NCI-H345 treated with DMSO at 0.1 percent for 48 hours (cell line): ENCODE results near the gene CALN1.

ENCODE experiments used
- DNase-seq: peaks from one replicate; lab custom pipeline; 2025; ENCODE audit not compliant: unreplicated experiment; lab: John Stamatoyannopoulos, UW

The CALN1 gene

GRCh38 chr7:71817916-71818315, 594.2 kb downstream of the CALN1 start:
- DNase-seq: no peak

GRCh38 chr7:71808115-71808514, 604.0 kb downstream of the CALN1 start:
- no peak for DNase-seq

- DNase-seq: no peak
Observed at GRCh38 chr7:71804256-71804655, 607.9 kb downstream of the CALN1 start.

GRCh38 chr7:71801976-71802375, 610.2 kb downstream of the CALN1 start:
- DNase-seq: no peak

GRCh38 chr7:71800321-71800720, 611.8 kb downstream of the CALN1 start:
- DNase-seq: no peak

GRCh38 chr7:71795410-71795809, 616.7 kb downstream of the CALN1 start:
- DNase-seq: no peak

GRCh38 chr7:71793251-71793650, 618.9 kb downstream of the CALN1 start:
- DNase-seq: no peak

GRCh38 chr7:71787513-71787912, 624.6 kb downstream of the CALN1 start:
- DNase-seq: no peak

- no peak for DNase-seq
Observed at GRCh38 chr7:71785216-71785615, 626.9 kb downstream of the CALN1 start.

GRCh38 chr7:71784781-71785180, 627.4 kb downstream of the CALN1 start:
- no peak for DNase-seq

- no peak for DNase-seq
Observed at GRCh38 chr7:71784180-71784579, 628.0 kb downstream of the CALN1 start.

- DNase-seq: no peak
Observed at GRCh38 chr7:71783779-71784178, 628.4 kb downstream of the CALN1 start.

GRCh38 chr7:71782051-71782450, 630.1 kb downstream of the CALN1 start:
- no peak for DNase-seq

- no peak for DNase-seq
Observed at GRCh38 chr7:71780282-71780681, 631.9 kb downstream of the CALN1 start.

- DNase-seq: no peak
Observed at GRCh38 chr7:71777278-71777677, 634.9 kb downstream of the CALN1 start.

- DNase-seq: no peak
Observed at GRCh38 chr7:71776726-71777125, 635.4 kb downstream of the CALN1 start.

- DNase-seq: no peak
Observed at GRCh38 chr7:71775648-71776047, 636.5 kb downstream of the CALN1 start.

GRCh38 chr7:71772779-71773178, 639.4 kb downstream of the CALN1 start:
- no peak for DNase-seq

GRCh38 chr7:71770269-71770907, 641.8 kb downstream of the CALN1 start:
- DNase-seq: no peak

- DNase-seq: no peak
Observed at GRCh38 chr7:71769326-71769725, 642.8 kb downstream of the CALN1 start.

- no peak for DNase-seq
Observed at GRCh38 chr7:71768450-71768849, 643.7 kb downstream of the CALN1 start.

- no peak for DNase-seq
Observed at GRCh38 chr7:71766016-71766415, 646.1 kb downstream of the CALN1 start.

GRCh38 chr7:71761336-71761735, 650.8 kb downstream of the CALN1 start:
- DNase-seq: no peak
